ENCODE results near the gene DHX16. TPM values are rescaled to one million over a fixed set of nuclear protein-coding genes. Genes with fewer than 3 reads are reported as not detected.

The DHX16 gene
- total and polyA plus RNA-seq, 2 of the 4 experiments (the other 2 are of a cell fraction) = 47.9 to 48.4 TPM

GRCh38 chr6:30619561-30619960 is 53.2 kb downstream of the DHX16 start:
- Histone ChIP-seq H3K27me3 (ENCODE audit: control insufficient read depth, insufficient read depth, low read length) (no peaks in the 10 kb centered on the region), H4K8ac (ENCODE audit: low read depth in 2 of 2, low read length in 2 of 2) (no peak overlapping the region), H3K56ac (ENCODE audit: extremely low read depth, insufficient read depth, low read length) (no peak overlapping the region), H3K4me3 (ENCODE audit: insufficient read depth, low read depth, low read length) (no peak overlapping the region), H2AK9ac (replicated peaks; ENCODE audit: low read depth, low read length, poor library complexity) (no peak overlapping the region), H2AK5ac (ENCODE audit: low read depth, low read length) (no peak overlapping the region), H3K23ac (ENCODE audit: low read depth, low read length) (no peak overlapping the region), H4K91ac (ENCODE audit: insufficient read depth, low read depth, low read length) (no peak overlapping the region), H2BK15ac (ENCODE audit: low read depth, low read length) (no peak overlapping the region), H3K14ac (replicated peaks; ENCODE audit: low read depth, low read length) (no peak overlapping the region), H3K79me1 (ENCODE audit: low read depth in 1 of 2, low read length in 2 of 2) (peaks cover 10 to 33% of the 10 kb centered on the region in 2 experiments), H3K27ac (ENCODE audit: insufficient read depth, low read length) (no peak overlapping the region), H4K5ac (ENCODE audit: low read depth, low read length) (no peak overlapping the region), H2BK120ac (ENCODE audit: low read depth, low read length) (no peak overlapping the region), H3K4me1 (ENCODE audit: control insufficient read depth, insufficient read depth, low read length) (peaks cover 2% of the 10 kb centered on the region; the same call in 1 of the 2 replicates), H2BK20ac (ENCODE audit: low read depth, low read length) (no peak overlapping the region), H3K18ac (ENCODE audit: low read depth, low read length) (no peak overlapping the region), H2AFZ (replicated peaks; ENCODE audit: low read length, poor library complexity) (no peak overlapping the region), H3K9ac (ENCODE audit: low read depth, low read length) (no peak overlapping the region), H2BK5ac (ENCODE audit: low read depth, low read length, poor library complexity, severe bottlenecking) (no peak overlapping the region), H4K20me1 (ENCODE audit: insufficient read depth, low read length) (peaks cover 6% of the 10 kb centered on the region), H3K4me2 (ENCODE audit: low read depth, low read length) (no peak overlapping the region), H3K9me1 (ENCODE audit: insufficient read depth, low read length) (peaks cover under 1% of the 10 kb centered on the region; the same call in 1 of the 2 replicates), H3K9me3 (ENCODE audit: control insufficient read depth, insufficient read depth, low read length) (no peaks in the 10 kb centered on the region), H3K36me3 (ENCODE audit: control insufficient read depth, insufficient read depth, low read length) (peaks cover 28% of the 10 kb centered on the region), H3K4ac (ENCODE audit: low read depth, low read length) (no peak overlapping the region)
- ChIA-PET CTCF (interaction anchor here (0.5 to 1.4 kb wide), 2 partner anchors 28 to 53 kb away, joined by 3 to 4 read pairs; partner anchors contain the start of gene DHX16), POLR2A (ENCODE audit: unreplicated experiment) (no interaction called here)
- dilution Hi-C loops (cut with HindIII; ENCODE audit: low sequenced_read_pairs, unreplicated experiment) (no loop called here), in situ Hi-C loops (cut with MboI; ENCODE audit: low sequenced_read_pairs) (no loop called here), intact Hi-C loops (cut with micrococcal nuclease) (no loop called here)
- BruUV-seq (replicated peaks) = no TSS peak
- 93% methylated on average over 3 of the region's 11 CpGs; no CpG with 5 or more reads in 1 of the 2 experiments for WGBS, 2 experiments (ENCODE audit: extremely low coverage in 2 of 2, insufficient read length in 1 of 2)
- ATAC-seq (ENCODE audit: low read depth) (no peak), DNase-seq (no peak)
- TF ChIP-seq RCOR1 (IDR thresholded peaks at IDR 0.05; ENCODE audit: insufficient replicate concordance, low read length) = no peak
- TF ChIP-seq RFX5 (IDR thresholded peaks at IDR 0.05; ENCODE audit: low read depth, low read length) = no peak
- TF ChIP-seq RAD21 (IDR thresholded peaks at IDR 0.05; ENCODE audit: low read length) = no peak
- no peak for TF ChIP-seq MAZ (IDR thresholded peaks at IDR 0.05; ENCODE audit: borderline replicate concordance, low read depth, low read length)
- no peak for TF ChIP-seq CEBPB (IDR thresholded peaks at IDR 0.05; ENCODE audit: low read depth, low read length)
- TF ChIP-seq USF2 (IDR thresholded peaks at IDR 0.05; ENCODE audit: low read depth, low read length) = no peak
- TF ChIP-seq POLR2A (IDR thresholded peaks at IDR 0.05; ENCODE audit: low read depth, low read length) = no peak
- no peak for TF ChIP-seq ELK1 (IDR thresholded peaks at IDR 0.05; ENCODE audit: borderline replicate concordance, low read depth, low read length)
- TF ChIP-seq MXI1 (IDR thresholded peaks at IDR 0.05; ENCODE audit: borderline replicate concordance, low read depth, low read length) = no peak
- no peak for TF ChIP-seq CTCF (conservative IDR thresholded peaks at IDR 0.05; ENCODE audit: low read depth, low read length)
- TF ChIP-seq NFE2L2 (IDR thresholded peaks at IDR 0.05; ENCODE audit: low read depth, low read length) = no peak
- TF ChIP-seq BHLHE40 (IDR thresholded peaks at IDR 0.05; ENCODE audit: low read depth, low read length) = no peak
- no peak for TF ChIP-seq FOS (IDR thresholded peaks at IDR 0.05; ENCODE audit: low read depth, low read length)
- no peak for TF ChIP-seq MAFK (IDR thresholded peaks at IDR 0.05; ENCODE audit: low read depth, low read length)
- no peak for TF ChIP-seq CHD1 (IDR thresholded peaks at IDR 0.05; ENCODE audit: low read depth, low read length)
- TF ChIP-seq SMC3 (IDR thresholded peaks at IDR 0.05; ENCODE audit: low read depth, low read length) = no peak

Data from IMR-90 (cell line).